ENCODE measurements around the gene TMED7.

Gene TMED7

DNA sequence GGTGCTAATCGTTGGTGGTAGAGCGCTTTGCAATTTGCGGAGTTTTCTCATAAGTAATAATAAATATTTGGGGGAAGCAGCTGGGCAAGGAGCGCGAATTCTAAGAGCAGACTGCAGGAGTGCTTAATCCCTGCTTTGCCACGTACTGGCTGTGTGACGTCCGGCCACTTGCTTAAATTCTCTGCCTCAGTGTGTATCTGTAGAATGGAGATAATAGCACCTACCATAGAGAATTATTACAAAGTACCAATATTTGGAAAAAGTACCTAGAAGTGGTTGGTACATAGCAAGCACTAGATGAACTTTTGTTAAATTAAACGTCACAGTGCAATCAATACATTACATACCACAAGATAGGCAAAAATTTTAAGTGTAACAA lies 598 bp upstream of the TMED7 start:
- no peak for DNase-seq

DNA sequence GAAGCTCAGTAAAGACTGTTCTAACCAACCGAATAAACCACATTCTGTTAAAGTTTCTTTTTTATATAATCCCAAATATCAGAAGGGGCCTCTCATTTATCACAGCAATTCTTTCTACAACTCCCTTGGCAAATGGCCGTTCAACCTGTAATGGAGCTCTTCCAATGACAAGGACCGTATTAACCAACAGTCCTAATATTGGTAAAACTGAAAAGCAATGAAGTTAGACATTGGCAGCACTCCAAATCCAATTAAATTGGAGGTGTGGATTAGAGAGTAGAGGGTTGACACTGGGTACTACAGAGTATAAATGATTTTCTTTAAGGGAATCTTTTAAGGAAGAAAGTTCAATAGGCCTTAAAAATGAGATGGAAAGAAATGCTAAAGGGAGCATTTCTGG lies 842 bp downstream of the TMED7 start:
- DNase-seq: no peak

DNA sequence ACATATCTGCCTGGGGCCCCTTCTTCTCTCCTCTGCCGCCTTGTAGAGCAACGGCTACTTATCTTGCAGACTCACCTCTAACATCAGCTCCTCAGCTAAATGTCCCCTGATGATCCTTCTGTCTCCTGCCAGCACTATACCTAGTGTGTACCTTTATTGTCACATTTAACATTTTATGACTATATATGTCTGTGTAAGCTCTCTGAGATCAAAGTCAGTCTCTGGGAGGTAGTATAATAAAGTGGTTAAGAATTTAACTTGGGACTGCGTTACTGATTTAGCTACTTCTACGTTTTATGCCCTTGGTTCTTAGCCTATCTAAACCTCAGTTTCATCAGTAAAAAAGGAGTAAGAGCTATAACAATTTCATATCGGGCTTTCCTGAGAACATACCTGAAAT lies 2.2 kb downstream of the TMED7 start:
- DNase-seq: no peak

DNA sequence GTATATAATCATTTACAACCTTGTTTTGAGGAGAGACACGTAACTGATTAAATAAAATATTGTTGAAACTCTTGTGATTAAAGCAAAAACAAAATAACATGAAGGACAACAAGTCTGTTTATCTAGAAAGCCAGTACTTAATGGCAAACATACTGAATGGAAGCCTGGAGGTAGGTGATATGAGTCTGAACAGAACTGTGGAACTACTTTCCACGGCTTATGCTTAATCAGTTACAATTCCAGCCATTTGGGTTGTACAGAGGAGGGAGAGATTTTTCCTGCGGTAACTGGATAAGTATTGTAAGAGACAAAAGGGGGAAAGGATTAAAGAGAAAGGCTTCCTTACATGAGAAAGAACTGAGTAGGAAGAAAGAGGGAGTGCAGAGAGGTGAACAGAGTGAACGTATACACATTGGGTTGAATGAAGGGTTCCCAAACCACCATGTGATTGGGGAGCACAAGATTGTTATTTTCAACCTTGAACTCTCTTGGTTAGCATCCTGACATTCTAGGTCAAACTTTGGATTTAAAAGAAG lies 4.4 kb downstream of the TMED7 start:
- no peak for DNase-seq

DNA sequence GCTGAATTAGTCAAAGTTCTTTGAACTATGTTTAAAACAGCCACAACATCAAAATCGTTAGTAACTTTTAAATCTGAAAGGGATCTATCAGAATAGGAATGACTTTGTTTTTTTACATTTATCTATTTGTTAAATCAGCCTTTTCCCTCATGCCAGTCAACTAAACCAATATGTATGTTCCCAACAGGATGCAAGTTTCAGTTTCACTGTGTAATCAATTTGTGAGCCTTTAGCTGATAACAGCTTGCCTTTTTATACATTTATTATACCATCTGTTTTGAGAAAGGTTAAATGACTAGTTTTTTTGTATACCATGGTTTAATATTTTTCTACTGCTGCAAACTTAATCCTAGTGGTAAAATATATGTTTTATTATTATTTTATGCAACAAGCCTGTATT lies 8.9 kb downstream of the TMED7 start:
- DNase-seq: no peak

DNA sequence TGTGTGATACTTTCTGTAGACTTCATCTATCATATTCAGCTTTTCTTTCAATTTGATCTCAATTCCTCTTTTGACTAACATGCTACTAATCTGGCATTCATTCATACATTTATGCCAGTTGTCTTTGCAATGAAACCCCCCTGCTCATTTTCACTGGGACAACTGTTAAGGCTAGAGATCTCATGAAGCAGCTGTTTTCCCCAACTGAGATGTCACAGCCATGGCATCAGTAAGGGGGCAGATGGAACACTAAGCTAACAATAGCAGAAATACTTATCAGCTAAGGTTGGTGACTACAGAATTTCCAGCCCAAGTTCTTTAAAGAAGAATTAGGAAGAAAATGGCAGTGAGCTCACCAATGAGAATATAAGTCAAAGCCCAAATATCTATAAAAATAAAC lies 9.4 kb downstream of the TMED7 start:
- DNase-seq: no peak

DNA sequence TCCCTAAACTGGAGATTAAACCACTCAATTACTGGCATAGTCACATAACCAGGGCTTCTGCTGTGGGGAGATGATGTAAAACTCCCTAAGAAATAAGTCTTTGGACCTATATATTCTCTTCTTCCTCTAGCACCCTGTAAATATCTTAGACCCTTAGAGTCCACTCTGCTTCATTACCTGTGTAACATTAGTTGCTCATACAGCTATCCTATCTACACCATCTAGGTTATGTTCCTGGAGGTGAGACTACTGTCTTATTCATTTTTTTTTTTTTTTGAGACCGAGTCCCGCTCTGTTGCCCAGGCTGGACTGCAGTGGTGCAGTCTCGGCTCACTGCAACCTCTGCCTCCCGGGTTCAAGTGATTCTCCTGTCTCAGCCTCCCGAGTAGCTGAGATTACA lies 14.0 kb downstream of the TMED7 start:
- no peak for DNase-seq

DNA sequence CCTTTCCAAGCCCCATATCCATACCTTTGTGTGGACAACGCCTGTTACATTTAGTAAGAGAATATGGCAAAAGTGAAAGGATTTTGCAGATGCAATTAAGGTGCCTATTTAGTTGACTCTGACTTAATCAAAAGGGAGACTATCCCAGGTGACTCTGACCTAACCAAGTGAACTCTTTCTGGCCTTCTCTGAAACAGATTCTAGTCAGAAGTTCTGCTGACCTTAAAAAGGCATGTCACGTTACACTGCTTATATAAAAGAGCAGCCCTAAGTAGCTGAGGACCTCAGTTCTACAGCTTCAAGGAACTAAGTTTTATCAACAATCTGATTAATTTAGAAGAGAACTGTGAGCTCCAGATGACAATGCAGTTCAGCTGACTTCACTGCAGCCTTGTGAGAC lies 17.9 kb downstream of the TMED7 start:
- no peak for DNase-seq

DNA sequence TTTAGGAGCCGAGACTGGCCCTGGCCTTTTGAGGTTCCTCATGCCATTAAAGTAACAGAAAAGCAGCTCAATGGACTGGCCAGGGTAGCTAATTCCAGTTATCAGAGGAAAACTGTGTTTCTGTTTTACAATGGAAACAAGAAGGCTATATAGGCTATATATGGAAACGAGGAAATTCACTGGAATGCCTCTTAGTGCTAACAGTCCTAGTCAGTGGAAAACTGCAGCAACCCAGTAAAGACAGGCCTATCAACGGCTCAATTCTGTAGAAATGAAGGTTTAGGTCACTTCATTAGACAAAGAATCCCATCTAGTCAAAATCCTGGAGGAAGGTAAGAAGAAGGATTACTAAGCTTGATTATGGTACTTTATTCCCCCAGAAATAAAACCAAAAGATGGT lies 20.4 kb downstream of the TMED7 start:
- DNase-seq: no peak

DNA sequence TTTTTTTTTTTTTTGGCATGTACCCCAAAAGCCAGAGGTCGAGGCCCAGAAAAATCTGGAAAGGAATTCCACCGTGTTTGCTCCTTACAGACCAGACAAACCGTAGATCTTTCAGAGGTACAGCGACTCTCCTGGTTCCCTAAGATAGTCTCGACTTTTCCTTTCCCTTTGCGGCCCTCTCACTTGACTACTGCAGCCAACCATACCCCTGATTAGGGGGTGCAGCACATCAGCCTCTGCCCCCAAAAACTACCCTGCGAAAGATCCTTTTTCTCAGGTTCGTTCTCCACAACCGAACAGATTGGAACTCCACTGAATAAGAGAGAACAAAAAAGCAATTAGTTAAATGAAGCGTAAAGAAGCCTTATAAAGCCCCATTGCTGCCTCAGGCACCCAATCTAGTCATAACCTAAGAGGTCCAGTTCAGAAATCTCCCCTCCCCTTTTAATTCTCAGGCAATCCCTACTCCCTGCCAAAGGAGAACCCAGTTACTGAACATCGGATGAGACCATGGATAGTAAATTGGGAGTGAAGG lies 23.2 kb downstream of the TMED7 start:
- DNase-seq: no peak

DNA sequence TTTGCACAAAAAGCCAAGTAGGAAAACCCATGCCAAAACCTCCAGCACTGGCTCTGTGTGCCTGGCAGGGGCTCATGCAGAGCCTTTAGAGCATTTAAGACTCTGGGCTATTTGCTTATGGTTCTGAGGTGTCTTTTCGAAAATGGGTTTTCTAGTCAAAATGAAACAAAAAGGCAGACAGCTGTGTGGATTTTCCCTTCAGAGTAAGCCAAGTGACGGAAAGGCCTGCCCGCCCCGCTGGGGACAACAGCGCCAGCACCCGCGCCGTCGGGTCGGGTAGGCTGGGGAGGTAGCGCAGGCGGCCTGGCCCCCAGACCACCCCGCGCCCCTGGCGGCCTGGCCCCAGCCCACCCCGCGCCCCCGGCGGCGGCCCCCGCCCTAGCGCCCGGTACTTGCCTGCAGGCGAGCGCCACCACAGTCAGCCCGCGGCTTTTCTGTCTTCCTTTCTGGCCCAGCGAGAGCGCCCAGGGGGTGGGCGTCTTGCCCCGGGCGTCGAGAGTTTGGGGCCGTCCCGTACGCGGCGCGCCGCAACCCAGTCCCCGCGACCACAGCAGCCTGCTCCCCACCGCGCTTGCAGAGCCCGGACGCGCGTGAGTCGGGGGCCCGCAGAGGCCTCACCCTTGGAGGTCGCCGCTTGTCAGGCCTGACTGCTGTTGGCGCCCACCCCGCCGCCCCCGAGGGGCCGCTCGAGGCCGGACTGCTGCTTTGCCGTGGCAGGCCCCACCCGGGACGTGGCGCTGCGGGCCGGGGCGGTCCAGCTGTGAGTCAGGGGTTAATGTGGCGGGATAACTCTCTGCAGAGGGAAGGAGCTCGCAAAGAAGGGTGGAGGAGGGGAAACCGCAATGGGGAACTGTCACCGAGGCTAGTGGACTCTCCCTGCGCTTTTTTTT lies 23.9 kb downstream of the TMED7 start, which contains the start of gene TICAM2:
Gene TICAM2 (minus strand): TSS at position 779 of the 890 bp plus-strand sequence. CDS start 21,223 bp downstream, outside the sequence.
- DNase-seq: no peak

DNA sequence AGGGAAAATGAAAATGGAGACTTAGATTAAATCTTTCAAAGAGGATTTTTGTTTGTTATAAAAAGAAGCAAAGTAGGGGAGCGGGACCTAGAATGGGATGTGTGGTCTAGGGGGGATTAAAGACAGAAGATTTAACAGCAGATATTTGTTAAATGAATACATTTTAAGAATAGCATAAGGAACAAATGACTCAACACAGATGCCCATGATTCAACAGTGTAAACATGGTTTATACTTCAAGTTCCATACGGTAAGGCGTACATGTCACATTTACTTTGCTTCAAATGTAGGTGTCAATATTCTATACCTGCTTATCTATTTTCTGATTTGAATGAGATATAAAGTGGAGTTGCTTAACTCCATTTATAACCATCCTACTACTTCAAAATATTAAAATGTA lies 25.1 kb downstream of the TMED7 start:
- no peak for DNase-seq

DNA sequence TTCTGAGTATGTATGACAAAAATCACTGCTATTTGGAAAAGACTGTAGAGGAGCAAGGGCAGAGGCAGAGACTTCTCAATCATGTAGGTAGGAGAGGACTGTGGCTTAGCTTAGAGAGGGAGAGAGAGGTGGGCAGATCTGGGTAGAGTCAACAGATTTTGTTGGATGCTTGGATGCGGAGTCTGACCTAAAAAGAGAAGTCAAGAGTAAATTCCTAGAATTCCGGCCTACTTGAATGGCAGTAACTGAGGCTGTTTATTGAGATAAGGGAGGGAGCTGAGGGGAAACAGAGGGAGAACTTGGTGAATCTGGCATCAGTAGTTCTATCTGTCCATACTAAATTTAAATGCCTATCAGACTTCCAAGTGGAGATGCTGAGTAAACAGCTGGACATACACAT lies 25.9 kb downstream of the TMED7 start:
- DNase-seq: no peak

DNA sequence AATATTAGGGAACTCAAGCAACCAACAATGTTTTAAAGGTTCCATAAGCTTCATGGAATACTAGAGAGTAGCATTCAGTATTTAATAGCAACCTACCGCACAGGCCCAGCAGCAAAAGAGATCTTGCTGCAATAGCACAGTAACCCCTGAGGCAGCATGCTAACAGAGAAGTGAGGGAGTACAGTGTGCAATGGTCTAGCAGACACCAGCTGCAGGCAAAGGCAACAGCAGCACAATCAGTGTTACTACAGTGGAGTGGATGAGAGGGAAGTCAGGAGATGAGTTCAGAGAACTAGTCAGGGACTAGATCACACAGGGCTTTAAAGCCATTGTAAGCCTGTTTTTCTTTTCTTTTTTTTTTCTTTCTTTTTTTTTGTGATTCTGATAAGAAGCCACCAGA lies 26.3 kb downstream of the TMED7 start:
- no peak for DNase-seq

DNA sequence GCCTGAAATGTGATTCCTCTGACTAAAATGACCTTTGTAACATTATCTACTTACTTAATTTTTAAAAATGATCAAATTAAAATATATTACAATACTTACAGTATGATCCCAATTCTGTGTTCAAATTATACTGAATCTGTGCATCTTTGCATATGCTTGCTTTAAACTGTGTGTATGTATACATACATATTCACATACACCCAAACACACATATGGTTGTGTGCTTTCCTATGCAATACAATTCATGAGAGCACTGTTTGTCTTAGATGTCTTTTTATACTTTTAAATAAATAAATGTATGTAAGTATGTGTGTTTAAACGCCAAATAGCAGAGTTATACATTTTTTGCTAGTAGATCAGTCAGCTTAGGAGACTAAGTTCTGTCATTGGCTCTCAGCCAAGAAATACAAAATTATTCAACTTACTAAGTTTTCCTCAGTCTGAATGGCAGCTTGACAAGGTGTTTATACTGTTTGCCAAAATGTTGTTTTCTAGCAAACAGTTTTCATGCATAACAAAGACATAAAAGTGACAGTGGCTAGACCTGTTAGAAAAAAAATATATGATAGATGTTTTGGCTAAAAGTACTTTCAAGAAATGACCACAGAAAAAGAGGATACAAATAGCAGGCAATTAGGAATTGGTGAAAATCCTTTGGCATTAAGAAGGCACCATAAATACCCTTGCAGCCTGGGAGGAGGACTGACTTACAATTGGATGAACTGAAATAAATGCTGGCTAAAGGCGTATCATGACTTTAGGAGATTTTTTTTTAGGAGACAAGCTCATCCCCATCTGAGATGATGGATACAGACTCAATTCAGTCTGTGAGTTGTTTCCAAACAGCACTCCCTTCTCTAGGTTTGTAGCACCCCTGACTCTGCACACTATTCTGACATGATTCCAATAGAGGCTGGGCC lies 31.4 kb downstream of the TMED7 start:
- DNase-seq: no peak

DNA sequence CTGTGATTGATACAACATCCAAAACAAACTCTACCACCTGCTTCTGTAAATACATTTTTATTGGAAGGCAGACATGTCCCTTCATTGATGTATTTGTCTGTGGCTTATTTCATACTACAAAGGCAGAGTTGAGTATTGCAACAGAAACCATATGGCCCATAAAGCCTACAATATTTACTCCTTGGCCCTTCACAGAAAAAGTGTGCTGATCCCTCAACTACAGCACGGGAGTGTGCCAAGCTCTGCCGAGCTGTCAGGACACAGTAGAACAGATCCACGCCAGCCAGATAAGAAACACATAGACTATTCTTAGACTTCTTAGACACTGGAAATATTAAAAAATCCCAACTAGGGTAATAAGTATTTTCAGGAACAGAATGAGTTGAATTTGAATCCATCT lies 36.8 kb downstream of the TMED7 start:
- DNase-seq: no peak

DNA sequence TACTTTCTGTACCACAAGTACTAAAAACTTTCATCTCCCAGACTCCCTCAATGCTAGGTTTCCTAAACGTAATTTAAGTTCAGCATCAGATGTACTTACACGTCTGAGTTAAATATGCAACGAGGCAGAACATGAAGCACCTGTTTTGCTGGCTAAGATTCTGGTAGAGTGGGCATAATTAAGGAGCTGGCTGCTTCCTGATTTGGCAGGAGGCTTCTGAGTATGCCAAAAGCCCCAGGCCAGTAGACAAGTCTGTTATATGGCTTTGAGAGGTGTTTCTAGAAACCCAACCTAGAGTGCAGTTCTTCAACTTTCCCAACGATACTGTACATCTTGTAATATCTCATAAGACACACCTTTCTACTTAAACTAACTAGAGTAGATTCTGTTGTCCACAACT lies 37.2 kb downstream of the TMED7 start:
- no peak for DNase-seq

DNA sequence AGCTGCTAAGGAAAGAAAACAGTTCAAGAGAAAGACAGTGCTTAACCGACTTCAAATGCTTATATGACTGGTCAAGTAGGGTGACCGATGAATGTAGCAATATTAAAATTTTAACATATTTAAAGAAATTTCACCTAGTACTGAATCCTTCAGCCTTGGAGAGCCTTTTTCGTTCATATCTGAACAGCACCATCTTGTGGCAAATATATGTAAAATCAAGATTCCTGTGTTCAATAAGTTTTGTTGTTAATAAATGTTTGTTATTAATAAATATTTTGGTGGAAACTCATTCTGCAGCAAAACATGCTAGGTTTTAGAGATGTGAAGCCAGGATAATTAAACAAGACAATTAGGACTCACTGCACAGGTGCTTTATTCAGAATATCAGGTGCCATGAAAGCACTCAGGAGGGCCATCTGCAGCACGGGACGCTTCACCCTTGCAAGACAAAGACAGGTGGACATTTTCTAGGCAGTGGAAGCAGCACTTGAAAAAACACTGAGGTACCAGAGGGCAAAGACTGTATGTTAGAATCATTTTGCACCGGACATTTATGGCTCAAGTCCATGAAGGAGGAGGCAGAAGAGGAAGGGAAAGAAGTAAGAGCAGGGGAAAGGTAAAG lies 39.2 kb downstream of the TMED7 start:
- no peak for DNase-seq

DNA sequence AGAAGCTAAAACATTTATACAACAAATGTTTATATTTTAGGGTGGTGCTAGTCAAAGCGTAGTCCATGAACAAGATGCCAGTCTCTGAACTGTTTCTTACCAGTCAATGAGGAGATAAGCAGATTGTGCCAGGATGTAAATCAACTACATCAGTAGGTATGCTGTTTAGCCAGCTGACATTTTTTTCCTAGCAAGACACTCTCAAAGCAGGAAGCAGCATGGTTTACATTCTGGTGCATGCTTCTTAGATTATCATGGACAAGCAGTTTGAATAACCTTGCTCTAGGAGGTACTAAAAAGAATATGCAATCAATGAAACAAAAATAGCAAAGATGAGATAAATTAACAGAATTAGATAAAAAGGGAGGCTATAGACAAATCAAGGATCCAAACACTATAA lies 40.6 kb downstream of the TMED7 start:
- no peak for DNase-seq

DNA sequence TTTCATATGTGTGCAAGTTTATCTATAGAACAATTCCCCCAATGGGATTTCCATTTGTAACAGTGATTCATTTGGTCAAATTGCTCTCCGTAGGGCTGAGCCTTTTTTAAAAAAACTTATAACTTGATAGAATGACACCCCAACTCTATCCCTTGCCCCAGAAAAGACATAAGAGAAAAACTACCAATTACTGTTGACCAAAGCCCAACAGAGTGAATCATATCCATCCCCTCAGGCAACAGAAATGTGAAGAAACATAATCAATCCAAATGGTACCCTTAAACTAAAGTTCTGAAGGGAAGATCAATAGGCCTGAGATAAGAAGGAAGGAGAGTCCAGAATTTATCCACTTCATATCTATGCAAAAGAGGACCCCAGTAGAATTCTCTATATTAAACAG lies 41.3 kb downstream of the TMED7 start:
- DNase-seq: no peak

DNA sequence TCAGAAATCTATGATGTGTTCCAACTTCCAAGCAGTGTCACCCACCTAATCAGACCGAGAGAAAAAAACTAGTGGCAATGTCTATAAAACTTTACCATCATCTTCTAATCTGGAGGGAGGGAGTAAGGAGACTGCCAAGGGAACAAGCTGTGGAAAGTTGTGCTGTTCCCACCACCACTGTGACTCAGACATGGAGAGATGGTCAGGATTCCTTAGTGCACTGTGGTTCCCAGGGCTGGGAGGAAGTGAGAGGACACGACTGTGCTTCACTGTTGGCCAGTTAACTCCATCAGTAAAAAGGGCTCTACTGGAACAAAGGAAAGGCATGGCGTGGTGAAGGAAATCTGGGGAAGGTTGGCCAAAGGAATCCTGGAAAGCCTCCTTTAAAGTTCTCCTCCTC lies 42.4 kb downstream of the TMED7 start:
- DNase-seq: no peak

DNA sequence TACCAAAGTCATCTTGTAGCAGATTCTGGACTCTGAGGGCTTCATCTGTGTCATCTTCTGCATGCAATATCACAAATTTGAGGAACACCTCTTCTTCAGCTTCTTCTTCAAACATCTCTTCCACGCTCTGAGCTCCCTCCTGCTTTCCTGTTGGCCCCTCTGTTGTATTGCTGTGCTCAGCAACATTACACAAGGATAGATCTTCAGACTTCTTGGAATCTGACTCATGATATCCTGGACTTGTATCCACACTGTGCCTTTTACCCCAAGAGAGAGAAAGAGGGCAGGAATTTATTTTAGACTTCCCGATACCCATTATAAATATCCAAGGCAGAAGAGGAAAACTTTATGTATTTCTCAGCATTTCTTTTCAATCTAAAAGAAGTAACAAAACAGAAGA lies 44.9 kb downstream of the TMED7 start:
- no peak for DNase-seq

DNA sequence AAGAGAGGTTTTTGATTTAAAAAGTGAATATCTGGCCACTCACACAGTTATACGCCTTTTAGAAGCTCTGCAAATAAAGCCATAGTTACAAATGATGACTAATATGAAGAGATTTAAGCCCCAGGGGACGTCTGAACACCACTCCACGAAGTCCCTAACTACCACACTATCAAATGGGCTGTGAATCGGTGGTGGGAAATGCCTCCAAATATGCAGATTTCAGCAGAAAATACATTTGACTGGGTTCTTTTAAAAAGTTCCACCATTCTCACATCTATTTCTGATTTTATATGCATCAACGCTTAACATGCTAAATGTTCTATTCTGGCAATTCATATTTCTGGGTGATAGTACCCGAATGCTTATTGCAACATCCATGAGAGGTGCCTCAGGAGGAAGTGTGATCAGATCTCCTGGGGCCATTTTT lies 46.1 kb downstream of the TMED7 start:
- DNase-seq: no peak
